Stomach (tissue), 4 donors: ENCODE results near the gene CUL7.

Experiments
- CTCF ChIP-seq, 7 experiments: fragments of 450-650 bp in 4 of 7; fragments of 200-600 bp in 3 of 7; sonication (generic) in 3 of 7; IDR thresholded peaks; one replicate each; pipeline ENCODE4 v1.5.1; 2016 to 2019; ENCODE audit warnings: antibody characterized with exemption in 7 of 7, control low read depth in 2 of 7, mild to moderate bottlenecking in 1 of 7
- EP300 ChIP-seq: sonication (generic); formaldehyde crosslinking; IDR thresholded peaks from one replicate; pipeline ENCODE4 v1.6.1; 2017; ENCODE audit warnings: antibody characterized with exemption
- POLR2A ChIP-seq, 4 donors: fragments of 450-650 bp; IDR thresholded peaks; one replicate each; pipeline ENCODE4 v1.6.1; 2016; ENCODE audit warnings: antibody characterized with exemption in 4 of 4, control low read depth in 2 of 4, mild to moderate bottlenecking in 1 of 4, moderate library complexity in 1 of 4
- POLR2AphosphoS5 ChIP-seq, 3 donors: sonication (generic); formaldehyde crosslinking; IDR thresholded peaks; one replicate each; pipeline ENCODE4 v1.6.1; 2016; ENCODE audit warnings: antibody characterized with exemption in 3 of 3

- TF ChIP-seq POLR2A (IDR thresholded peaks at IDR 0.05) (no peak), CTCF (IDR thresholded peaks at IDR 0.05) (no peak), POLR2AphosphoS5 (IDR thresholded peaks at IDR 0.05) (no peak), EP300 (no peak)
Observed at GRCh38 chr6:43019152-43019551, 34.5 kb downstream of the CUL7 start.
